Osteocyte (in vitro differentiated cells): ENCODE data around the gene TSPAN33. TPM values are rescaled to one million over a fixed set of nuclear protein-coding genes. Genes with fewer than 3 reads are reported as not detected.

Source experiments
- DNase-seq: peaks from one replicate; pipeline ENCODE4 v3.0.0; 2021; ENCODE audit warnings: mixed read lengths; ENCODE audit not compliant: unreplicated experiment; ENCODE audit errors: extremely low spot score
- H3K27ac Mint-ChIP-seq: one replicate; pipeline ENCODE4 v1.8.0; 2021; ENCODE audit warnings: mild to moderate bottlenecking, mixed read lengths; ENCODE audit not compliant: unreplicated experiment
- H3K27me3 Mint-ChIP-seq: one replicate; pipeline ENCODE4 v1.8.0; 2021; ENCODE audit warnings: mixed read lengths; ENCODE audit not compliant: unreplicated experiment
- H3K36me3 Mint-ChIP-seq: one replicate; pipeline ENCODE4 v1.8.0; 2021; ENCODE audit warnings: mixed read lengths; ENCODE audit not compliant: unreplicated experiment
- H3K4me1 Mint-ChIP-seq: one replicate; pipeline ENCODE4 v1.8.0; 2021; ENCODE audit warnings: mixed read lengths; ENCODE audit not compliant: unreplicated experiment
- H3K4me3 Mint-ChIP-seq: one replicate; pipeline ENCODE4 v1.8.0; 2021; ENCODE audit warnings: mild to moderate bottlenecking, moderate library complexity, mixed read lengths; ENCODE audit not compliant: unreplicated experiment
- H3K9me3 Mint-ChIP-seq: one replicate; pipeline ENCODE4 v1.8.0; 2021; ENCODE audit warnings: mixed read lengths; ENCODE audit not compliant: unreplicated experiment
- CTCF ChIP-seq: fragments of 200-600 bp; sonication (generic); IDR thresholded peaks from 2 replicates; pipeline ENCODE4 v1.5.0; 2021; ENCODE audit warnings: antibody characterized with exemption, mild to moderate bottlenecking, moderate library complexity
- total RNA-seq: library from RNA; stranded (reverse); gene quantifications from 2 replicates; pipeline ENCODE4 v1.2.1, GENCODE V29; 2021

Gene TSPAN33
- total RNA-seq, 1 donor from 2014 or later, result 1.2 TPM

GRCh38 chr7:129187681-129188371 is 43.3 kb downstream of the TSPAN33 start:
- Mint-ChIP-seq H3K9me3 (no peaks in the 10 kb centered on the region), H3K4me1 (peaks cover 13% of the 10 kb centered on the region), H3K4me3 (peak overlapping the region; percentile 82), H3K27me3 (no peaks in the 10 kb centered on the region), H3K36me3 (peaks cover 11% of the 10 kb centered on the region), H3K27ac (no peak overlapping the region)
- DNase-seq, result no peak
- no peak for TF ChIP-seq CTCF

GRCh38 chr7:129188372-129188891 is 43.9 kb downstream of the TSPAN33 start, which contains the start of gene SMO:
Gene SMO (plus strand): TSS chr7:129188633. CDS start chr7:129189152, 519 bp downstream.
- no peaks in the 10 kb centered on the region for H3K27me3 Mint-ChIP-seq
- peaks cover 15% of the 10 kb centered on the region for H3K36me3 Mint-ChIP-seq
- no peak for DNase-seq
- H3K4me1 Mint-ChIP-seq, result peaks cover 13% of the 10 kb centered on the region
- no peaks in the 10 kb centered on the region for H3K9me3 Mint-ChIP-seq
- no peak for TF ChIP-seq CTCF
- peak within 1 kb of the TSS; percentile 63 for H3K27ac Mint-ChIP-seq
- H3K4me3 Mint-ChIP-seq, result peak within 1 kb of the TSS; percentile 91

- H3K27me3 Mint-ChIP-seq, result no peaks in the 10 kb centered on the region
- H3K27ac Mint-ChIP-seq, result peak overlapping the region; percentile 56
- peaks cover 13% of the 10 kb centered on the region for H3K4me1 Mint-ChIP-seq
- H3K4me3 Mint-ChIP-seq, result peak overlapping the region; percentile 91
- H3K36me3 Mint-ChIP-seq, result peaks cover 15% of the 10 kb centered on the region
- DNase-seq, result no peak
- no peak for TF ChIP-seq CTCF
- H3K9me3 Mint-ChIP-seq, result no peaks in the 10 kb centered on the region
These were observed 44.6 kb downstream of the TSPAN33 start for GRCh38 chr7:129188892-129189660.

GRCh38 chr7:129189661-129190310 is 45.3 kb downstream of the TSPAN33 start:
- H3K36me3 Mint-ChIP-seq, result peaks cover 15% of the 10 kb centered on the region
- H3K4me1 Mint-ChIP-seq, result peaks cover 13% of the 10 kb centered on the region
- DNase-seq, result no peak
- no peak for TF ChIP-seq CTCF
- no peaks in the 10 kb centered on the region for H3K27me3 Mint-ChIP-seq
- no peaks in the 10 kb centered on the region for H3K9me3 Mint-ChIP-seq
- H3K27ac Mint-ChIP-seq, result peak overlapping the region; percentile 56
- peak overlapping the region; percentile 91 for H3K4me3 Mint-ChIP-seq
